B cell (primary cell): ENCODE data around the gene TBC1D26.
"Not testable (repeated sequence)": the region's sequence is repeated elsewhere in the genome, so short reads cannot be mapped to it uniquely, and the experiment has no call there.

Source experiments
- CTCF ChIP-seq: fragments of 200-600 bp; IDR thresholded peaks from one replicate; pipeline ENCODE4 v1.8.0; 2022; ENCODE audit warnings: antibody characterized with exemption, mild to moderate bottlenecking
- EZH2 ChIP-seq: IDR thresholded peaks from 2 replicates; pipeline ENCODE4 v1.6.1; 2012; ENCODE audit warnings: borderline replicate concordance, low read depth, mild to moderate bottlenecking, moderate library complexity, low read length; ENCODE audit not compliant: insufficient read depth, poor library complexity, severe bottlenecking

- not testable (repeated sequence) for TF ChIP-seq EZH2, CTCF
Observed at GRCh38 chr17:15787363-15788075, 55.4 kb downstream of the TBC1D26 start.
